CD8-positive, alpha-beta memory T cell (primary cell): Measurements from ENCODE around the gene C10orf95. TPM values are rescaled to one million over a fixed set of nuclear protein-coding genes. Genes with fewer than 3 reads are reported as not detected.
A peak's percentile ranks its signal among the peaks of the same experiment; 100 is the strongest.

Experiments
- CTCF ChIA-PET: fragments of 350-600 bp; sonication (Branson Sonifier 250); formaldehyde crosslinking; loops from one replicate; lab custom pipeline; 2021; ENCODE audit warnings: antibody characterized with exemption; lab: Charles Lee
- POLR2A ChIA-PET: fragments of 350-600 bp; sonication (Branson Sonifier 250); formaldehyde crosslinking; loops from one replicate; lab custom pipeline; 2021; ENCODE audit warnings: antibody characterized with exemption; lab: Charles Lee
- DNase-seq, 5 donors: peaks; one replicate each; pipeline versions ENCODE4 v3.0.0 to v3.0.0-alpha.2; 2020 to 2022; ENCODE audit warnings: mixed read lengths in 1 of 5
- H3K27ac ChIP-seq: one replicate; pipeline ENCODE4 v1.7.0; 2013; ENCODE audit warnings: low read depth, mild to moderate bottlenecking, low read length, moderate library complexity
- H3K27me3 ChIP-seq: 2 replicates; pipeline ENCODE4 v1.7.0; 2013; ENCODE audit warnings: low read length, mild to moderate bottlenecking; ENCODE audit not compliant: insufficient read depth, poor library complexity, severe bottlenecking
- H3K36me3 ChIP-seq: 2 replicates; pipeline ENCODE4 v1.7.0; 2013; ENCODE audit warnings: mild to moderate bottlenecking, low read length, moderate library complexity; ENCODE audit not compliant: insufficient read depth
- H3K4me1 ChIP-seq: 2 replicates; pipeline ENCODE4 v1.7.0; 2013; ENCODE audit warnings: mild to moderate bottlenecking, low read length, moderate library complexity; ENCODE audit not compliant: insufficient read depth
- H3K4me3 ChIP-seq: 2 replicates; pipeline ENCODE4 v1.7.0; 2013; ENCODE audit warnings: mild to moderate bottlenecking, low read length
- H3K9me3 ChIP-seq: 2 replicates; pipeline ENCODE4 v1.7.0; 2013; ENCODE audit warnings: mild to moderate bottlenecking, low read length
- H3K27ac Mint-ChIP-seq, 8 donors: one replicate each; pipeline ENCODE4 v1.8.0; 2020 to 2021; ENCODE audit warnings: mixed read lengths in 8 of 8, mild to moderate bottlenecking in 6 of 8, inconsistent platforms in 3 of 8, moderate library complexity in 3 of 8
- H3K27me3 Mint-ChIP-seq, 2 donors: one replicate each; pipeline ENCODE4 v1.8.0; 2020 to 2021; ENCODE audit warnings: mixed read lengths in 2 of 2, mild to moderate bottlenecking in 1 of 2, moderate library complexity in 1 of 2
- H3K36me3 Mint-ChIP-seq, 3 donors: one replicate each; pipeline ENCODE4 v1.8.0; 2020 to 2021; ENCODE audit warnings: mixed read lengths in 3 of 3, inconsistent platforms in 1 of 3, mild to moderate bottlenecking in 1 of 3
- H3K4me1 Mint-ChIP-seq, 3 donors: one replicate each; pipeline ENCODE4 v1.8.0; 2020 to 2021; ENCODE audit warnings: mixed read lengths in 3 of 3, inconsistent platforms in 1 of 3, mild to moderate bottlenecking in 1 of 3
- H3K4me3 Mint-ChIP-seq, 7 donors: one replicate each; pipeline ENCODE4 v1.8.0; 2020 to 2021; ENCODE audit warnings: mixed read lengths in 7 of 7, mild to moderate bottlenecking in 6 of 7, moderate library complexity in 4 of 7, inconsistent platforms in 2 of 7
- H3K9me3 Mint-ChIP-seq, 5 donors: one replicate each; pipeline ENCODE4 v1.8.0; 2020 to 2022; ENCODE audit warnings: mixed read lengths in 5 of 5, mild to moderate bottlenecking in 3 of 5, moderate library complexity in 2 of 5, inconsistent platforms in 1 of 5
- polyA plus RNA-seq: library from polyadenylated mRNA; unstranded; fragments of 300-500 nt; fragmentation: Illumina TruSeq; gene quantifications from one replicate; pipeline ENCODE4 v1.2.3, GENCODE V29; 2021
- total RNA-seq, 2 experiments: library from RNA; stranded (reverse); gene quantifications; one replicate each; pipeline ENCODE4 v1.2.3, GENCODE V29; 2021

C10orf95 gene
- total and polyA plus RNA-seq, 3 experiments from 2014 or later, result 0.57 to 0.70 (median 0.62) TPM

DNA sequence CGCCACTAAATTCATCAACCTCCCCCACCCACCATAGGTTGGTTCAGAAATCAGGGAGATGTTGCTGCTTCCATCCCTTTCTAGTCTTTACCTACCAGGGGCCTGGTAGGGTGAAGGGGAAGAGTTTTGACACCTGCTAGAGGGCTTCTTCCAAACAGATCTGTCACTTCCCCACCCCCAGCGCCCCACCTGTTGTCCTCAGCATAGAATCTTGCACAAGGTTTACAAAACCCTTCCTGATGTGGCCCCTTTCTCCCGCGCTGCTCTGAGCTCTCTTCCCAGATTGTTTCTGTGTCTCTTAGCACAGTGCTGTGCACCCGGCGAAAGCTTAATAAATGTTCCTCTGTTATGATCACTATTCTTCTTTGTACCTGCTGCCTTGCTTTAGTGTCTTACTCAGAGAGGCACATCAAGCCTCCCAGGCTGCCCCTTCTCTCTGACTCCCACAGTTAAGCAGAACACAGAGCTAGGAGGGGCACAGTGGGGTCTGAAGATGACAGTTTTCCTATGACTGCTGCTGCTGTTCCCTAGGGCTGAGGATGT, 11.2 kb upstream of the C10orf95 start:
- CTCF ChIA-PET, result interaction anchor here (1.1 to 2.8 kb wide), 7 partner anchors 11 to 232 kb away, joined by 3 to 23 read pairs (median 8); partner anchors contain the start of gene C10orf95

DNA sequence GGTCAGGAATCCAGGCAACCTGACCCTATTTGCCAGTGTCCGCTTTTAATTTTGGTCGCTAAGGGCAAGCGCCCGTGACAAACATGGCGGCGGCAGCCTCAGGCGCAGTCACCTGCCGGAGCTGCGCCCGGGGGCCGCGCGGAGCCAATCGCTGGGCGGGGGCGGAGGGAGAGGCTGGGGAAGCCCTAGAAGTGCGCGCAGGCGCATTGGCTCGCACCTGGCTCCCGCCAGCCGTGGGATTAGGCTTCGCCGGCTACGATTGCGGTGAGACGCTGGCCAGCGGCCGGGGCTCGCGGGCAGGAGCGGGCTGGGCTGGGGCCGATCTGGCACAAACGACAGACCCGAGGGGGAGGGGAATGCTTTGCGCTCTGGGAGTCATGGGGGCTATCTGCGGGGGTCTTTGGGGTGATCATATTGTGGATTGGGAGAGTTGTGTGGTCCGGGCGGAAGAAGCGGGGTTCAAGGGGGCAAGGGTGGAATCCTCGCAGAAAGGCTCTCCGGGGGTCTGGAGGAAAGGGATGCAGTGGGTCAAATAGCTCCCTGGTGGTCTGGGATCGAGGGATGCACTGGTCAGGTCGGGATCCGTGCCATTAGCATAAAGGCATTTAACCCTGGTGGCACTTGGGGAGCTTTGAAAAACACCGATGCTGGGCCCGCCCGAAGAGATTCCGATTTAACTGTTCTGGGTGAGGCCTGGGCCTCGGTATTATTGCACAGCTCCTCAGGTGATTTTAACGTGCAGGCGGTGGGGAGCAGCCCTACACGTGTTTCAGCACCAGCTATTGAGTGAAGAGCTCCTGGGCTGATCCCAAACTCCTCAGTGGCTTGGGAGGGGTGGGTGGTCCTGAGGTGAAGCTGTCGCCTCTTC, 10.1 kb upstream of the C10orf95 start:
- H3K27me3 Mint-ChIP-seq, result peaks cover 0 to 4% of the 10 kb centered on the region in 2 donors
- CTCF ChIA-PET, result interaction anchor here (0.7 to 2.8 kb wide), 12 partner anchors 10 to 231 kb away, joined by 3 to 23 read pairs (median 6); partner anchors contain the start of genes ACTR1A, C10orf95 and NFKB2
- peak overlapping the region in 7 of 8 donors; percentile 53 to 93 (median 84) for H3K27ac Mint-ChIP-seq
- Histone ChIP-seq H3K4me1 (peaks cover 15% of the 10 kb centered on the region), H3K4me3 (peak overlapping the region; percentile 82), H3K36me3 (peaks cover 2% of the 10 kb centered on the region), H3K27ac (no peak overlapping the region), H3K9me3 (no peaks in the 10 kb centered on the region), H3K27me3 (no peaks in the 10 kb centered on the region)
- peaks cover 0 to 2% (median under 1%) of the 10 kb centered on the region in 3 donors for H3K36me3 Mint-ChIP-seq
- peak; percentile 87 to 95 (median 91) for DNase-seq
- POLR2A ChIA-PET, result interaction anchor here (0.6 to 4.3 kb wide), 7 partner anchors 10 to 66 kb away, joined by 3 to 54 read pairs (median 4); partner anchors contain the start of genes ACTR1A, C10orf95, FBXL15 and NFKB2
- H3K4me3 Mint-ChIP-seq, result peak overlapping the region; percentile 84 to 94 (median 89)
- H3K9me3 Mint-ChIP-seq, result no peaks in the 10 kb centered on the region
- peaks cover 21 to 29% (median 22%) of the 10 kb centered on the region in 3 donors for H3K4me1 Mint-ChIP-seq

More for the DNA sequence above, 11.2 kb upstream of the C10orf95 start:
- POLR2A ChIA-PET, result interaction anchor here (0.7 to 4.3 kb wide), 2 partner anchors 12 to 69 kb away, joined by 3 to 54 read pairs; partner anchors contain the start of gene C10orf95
- no peak for DNase-seq
- peaks cover 0 to 5% (median 2%) of the 10 kb centered on the region in 3 donors for H3K36me3 Mint-ChIP-seq
- H3K4me1 Mint-ChIP-seq, result peaks cover 21 to 29% (median 22%) of the 10 kb centered on the region in 3 donors
- Histone ChIP-seq H3K27me3 (no peaks in the 10 kb centered on the region), H3K4me1 (peaks cover 15% of the 10 kb centered on the region), H3K27ac (no peak overlapping the region), H3K9me3 (no peaks in the 10 kb centered on the region), H3K4me3 (no peak overlapping the region), H3K36me3 (no peaks in the 10 kb centered on the region)
- peak overlapping the region in 4 of 8 donors; percentile 37 to 92 (median 67) for H3K27ac Mint-ChIP-seq
- peaks cover 0 to 4% of the 10 kb centered on the region in 2 donors for H3K27me3 Mint-ChIP-seq
- no peaks in the 10 kb centered on the region for H3K9me3 Mint-ChIP-seq
- H3K4me3 Mint-ChIP-seq, result peak overlapping the region; percentile 59 to 94 (median 88)

GRCh38 chr10:102460836-102461186, 9.5 kb upstream of the C10orf95 start:
- Mint-ChIP-seq H3K36me3 (peaks cover 0 to 5% (median 2%) of the 10 kb centered on the region in 3 donors), H3K4me3 (peak overlapping the region; percentile 84 to 94 (median 89)), H3K4me1 (peaks cover 21 to 29% (median 22%) of the 10 kb centered on the region in 3 donors), H3K27ac (peak overlapping the region; percentile 53 to 93 (median 84)), H3K9me3 (no peaks in the 10 kb centered on the region), H3K27me3 (peaks cover 0 to 4% of the 10 kb centered on the region in 2 donors)
- Histone ChIP-seq H3K9me3 (no peaks in the 10 kb centered on the region), H3K4me3 (peak overlapping the region; percentile 82), H3K27ac (no peak overlapping the region), H3K27me3 (no peaks in the 10 kb centered on the region), H3K4me1 (peaks cover 15% of the 10 kb centered on the region), H3K36me3 (peaks cover 5% of the 10 kb centered on the region)
- DNase-seq, result no peak
- ChIA-PET POLR2A (interaction anchor here (0.6 to 4.3 kb wide), 6 partner anchors 10 to 125 kb away, joined by 3 to 54 read pairs (median 5); partner anchors contain the start of genes ACTR1A, C10orf95, NFKB2 and SUFU), CTCF (interaction anchor here (0.7 to 2.8 kb wide), 9 partner anchors 10 to 123 kb away, joined by 3 to 23 read pairs (median 4); partner anchors contain the start of genes ACTR1A, C10orf95 and NFKB2)

DNA sequence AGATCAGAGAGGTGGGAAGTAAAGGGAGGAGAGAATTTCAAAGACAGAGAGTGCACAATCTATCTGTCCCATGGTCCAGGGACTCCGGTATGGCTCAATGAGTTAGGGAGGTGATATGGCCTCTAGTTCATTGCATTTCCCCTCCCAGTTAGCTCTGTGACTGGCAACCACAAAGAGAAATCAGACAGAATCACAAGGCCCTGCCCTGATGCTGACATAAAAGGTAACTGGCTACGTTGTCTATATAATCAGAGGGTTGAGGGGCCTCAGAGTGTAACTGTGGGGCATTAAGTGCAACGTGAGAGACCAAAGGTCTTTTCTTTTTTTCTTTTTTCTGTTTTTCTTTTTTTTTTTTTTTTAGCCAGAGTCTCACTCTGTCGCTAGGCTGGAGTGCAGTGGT, 7.3 kb upstream of the C10orf95 start:
- peaks cover 15% of the 10 kb centered on the region for H3K4me1 ChIP-seq
- Mint-ChIP-seq H3K27ac (peak overlapping the region in 3 of 8 donors; percentile 22 to 82 (median 80)), H3K4me3 (peak overlapping the region in 1 of 7 donors; percentile 19), H3K4me1 (peaks cover 20 to 28% (median 22%) of the 10 kb centered on the region in 3 donors), H3K27me3 (peaks cover 0 to 4% of the 10 kb centered on the region in 2 donors), H3K9me3 (no peaks in the 10 kb centered on the region), H3K36me3 (peaks cover 0 to 13% (median 1%) of the 10 kb centered on the region in 3 donors)
- H3K27me3 ChIP-seq, result no peaks in the 10 kb centered on the region
- no peaks in the 10 kb centered on the region for H3K9me3 ChIP-seq
- no peak overlapping the region for H3K27ac ChIP-seq
- DNase-seq, result no peak
- no peak overlapping the region for H3K4me3 ChIP-seq
- ChIA-PET POLR2A (interaction anchor here (0.9 kb wide), 1 partner anchor 340 kb away, joined by 4 read pairs; no protein-coding TSS in a partner anchor), CTCF (interaction anchor here (0.9 to 1.3 kb wide), 2 partner anchors 20 to 125 kb away, joined by 3 read pairs; no protein-coding TSS in a partner anchor)
- peaks cover 5% of the 10 kb centered on the region for H3K36me3 ChIP-seq

DNA sequence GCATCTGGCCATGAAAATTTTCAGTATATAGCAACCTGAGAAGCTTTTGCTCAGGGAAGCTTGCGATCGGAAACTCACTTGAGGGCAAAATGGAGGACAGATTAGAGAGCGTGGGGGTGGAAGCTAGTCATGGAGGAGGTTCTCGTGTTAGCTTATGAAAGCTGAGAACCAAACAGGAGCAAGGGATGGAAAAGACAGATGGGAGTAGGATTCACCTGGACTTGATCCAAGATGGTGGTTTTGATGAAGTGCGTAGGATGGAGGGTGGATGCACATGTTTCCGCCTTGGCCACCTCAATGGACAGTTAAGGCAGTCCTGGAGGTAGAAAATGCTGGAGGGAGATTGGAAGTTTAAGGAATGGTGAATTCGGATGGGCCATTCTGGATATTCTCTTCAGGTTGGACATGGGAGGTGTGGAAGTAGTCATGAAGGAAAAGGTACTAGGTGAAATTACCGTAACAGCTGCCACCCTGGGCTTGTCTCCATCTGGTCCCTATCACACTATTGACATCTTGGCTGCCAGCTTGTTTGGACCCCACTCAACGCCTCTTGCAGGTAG, 6.3 kb upstream of the C10orf95 start:
- Mint-ChIP-seq H3K9me3 (no peaks in the 10 kb centered on the region), H3K27ac (peak overlapping the region in 6 of 8 donors; percentile 15 to 86 (median 32)), H3K4me3 (peak overlapping the region in 1 of 7 donors; percentile 47), H3K4me1 (peaks cover 22 to 29% (median 28%) of the 10 kb centered on the region in 3 donors), H3K27me3 (peaks cover 0 to 4% of the 10 kb centered on the region in 2 donors), H3K36me3 (peaks cover 0 to 19% (median 0%) of the 10 kb centered on the region in 3 donors)
- Histone ChIP-seq H3K27me3 (no peaks in the 10 kb centered on the region), H3K4me3 (no peak overlapping the region), H3K9me3 (no peaks in the 10 kb centered on the region), H3K36me3 (peaks cover 7% of the 10 kb centered on the region), H3K27ac (no peak overlapping the region), H3K4me1 (peaks cover 15% of the 10 kb centered on the region)
- ChIA-PET CTCF (interaction anchor here (0.9 to 1.3 kb wide), 3 partner anchors 21 to 126 kb away, joined by 3 read pairs; no protein-coding TSS in a partner anchor), POLR2A (no interaction called here)
- DNase-seq, result no peak

DNA sequence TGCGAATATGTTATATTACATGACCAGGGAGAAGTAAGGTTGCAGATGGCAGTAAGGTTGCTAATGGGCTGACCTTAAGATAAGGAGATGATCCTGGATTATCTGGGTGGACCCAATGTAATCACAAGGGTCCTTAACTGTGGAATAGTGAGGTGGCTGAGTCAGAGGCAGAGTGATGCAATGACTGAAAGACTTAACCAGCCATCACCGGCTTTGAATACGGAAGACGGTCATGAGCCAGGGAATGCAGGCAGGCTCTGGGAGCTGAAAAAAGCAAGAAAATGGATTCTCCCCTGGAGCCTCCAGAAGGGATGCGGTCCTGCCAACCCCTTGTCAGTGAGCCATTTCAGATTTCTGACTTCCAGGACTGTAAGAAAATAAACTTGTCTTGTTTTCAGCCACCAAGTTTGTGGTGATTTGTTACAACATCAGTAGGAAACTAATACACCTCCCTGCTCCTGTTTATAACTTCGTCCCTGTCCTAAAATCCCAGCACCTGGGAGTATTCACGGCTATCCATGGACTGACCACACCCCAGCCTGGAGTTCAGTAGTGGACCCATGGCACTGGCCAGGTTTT, 4.6 kb upstream of the C10orf95 start:
- Mint-ChIP-seq H3K9me3 (no peaks in the 10 kb centered on the region), H3K4me1 (peaks cover 15 to 24% (median 23%) of the 10 kb centered on the region in 3 donors), H3K36me3 (peaks cover 0 to 27% (median 0%) of the 10 kb centered on the region in 3 donors), H3K27me3 (peaks cover 0 to 2% of the 10 kb centered on the region in 2 donors), H3K27ac (peak overlapping the region in 2 of 8 donors; percentile 51 to 72), H3K4me3 (no peak overlapping the region)
- CTCF ChIA-PET, result no interaction called here
- peaks cover 9% of the 10 kb centered on the region for H3K36me3 ChIP-seq
- no peak for DNase-seq
- POLR2A ChIA-PET, result no interaction called here
- no peaks in the 10 kb centered on the region for H3K9me3 ChIP-seq
- no peak overlapping the region for H3K4me3 ChIP-seq
- H3K4me1 ChIP-seq, result peaks cover 15% of the 10 kb centered on the region
- peak overlapping the region; percentile 38 for H3K27ac ChIP-seq
- no peaks in the 10 kb centered on the region for H3K27me3 ChIP-seq
